Stimulated activated naive CD8-positive, alpha-beta T cell treated with anti-CD3 and anti-CD28 coated beads, Interleukin-15, Interleukin-2, amounts not matched to agents 100 U/mL and 50 U/mL, for 24 hours (primary cell): ENCODE measurements around the gene CHST3.

ENCODE experiments used
- ATAC-seq: fragments of 150-1000 bp; cut with Tn5 transposase; one replicate; pipeline ENCODE4 v1.10.0; 2021
- DNase-seq: peaks from one replicate; pipeline ENCODE4 v3.0.0; 2021

CHST3 gene

GRCh38 chr10:72010234-72010973, 46.2 kb downstream of the CHST3 start:
- DNase-seq (no peak), ATAC-seq (no peak)

- DNase-seq (no peak), ATAC-seq (no peak)
These were observed 46.8 kb downstream of the CHST3 start for GRCh38 chr10:72011016-72011415.

- no peak for ATAC-seq
- DNase-seq: no peak
These were observed 47.3 kb downstream of the CHST3 start for GRCh38 chr10:72011468-72011867.

GRCh38 chr10:72011976-72012512, 47.8 kb downstream of the CHST3 start:
- no peak for ATAC-seq
- DNase-seq: no peak

GRCh38 chr10:72012796-72013195, 48.6 kb downstream of the CHST3 start:
- DNase-seq (no peak), ATAC-seq (no peak)

- DNase-seq: no peak
- no peak for ATAC-seq
These were observed 49.2 kb downstream of the CHST3 start for GRCh38 chr10:72013202-72013945.

GRCh38 chr10:72014197-72014596, 50.0 kb downstream of the CHST3 start:
- DNase-seq (no peak), ATAC-seq (no peak)

GRCh38 chr10:72014785-72015480, 50.7 kb downstream of the CHST3 start:
- no peak for DNase-seq
- ATAC-seq: no peak

- ATAC-seq (no peak), DNase-seq (no peak)
These were observed 51.6 kb downstream of the CHST3 start for GRCh38 chr10:72015841-72016240.

- ATAC-seq (no peak), DNase-seq (no peak)
These were observed 52.6 kb downstream of the CHST3 start for GRCh38 chr10:72016608-72017300.

GRCh38 chr10:72019085-72019876, 55.1 kb downstream of the CHST3 start:
- ATAC-seq: no peak
- DNase-seq: no peak

- DNase-seq: no peak
- ATAC-seq: no peak
These were observed 57.0 kb downstream of the CHST3 start for GRCh38 chr10:72020914-72021809.

GRCh38 chr10:72022228-72022627, 58.0 kb downstream of the CHST3 start:
- no peak for DNase-seq
- no peak for ATAC-seq

- ATAC-seq (no peak), DNase-seq (no peak)
These were observed 60.4 kb downstream of the CHST3 start for GRCh38 chr10:72024596-72024995.

GRCh38 chr10:72025400-72025799, 61.2 kb downstream of the CHST3 start:
- DNase-seq: no peak
- no peak for ATAC-seq

GRCh38 chr10:72025832-72026231, 61.6 kb downstream of the CHST3 start:
- no peak for DNase-seq
- ATAC-seq: no peak

- DNase-seq (no peak), ATAC-seq (no peak)
These were observed 62.3 kb downstream of the CHST3 start for GRCh38 chr10:72026278-72027111.

- DNase-seq (no peak), ATAC-seq (peak; percentile 36)
These were observed 63.3 kb downstream of the CHST3 start for GRCh38 chr10:72027498-72027897.

- DNase-seq (no peak), ATAC-seq (no peak)
These were observed 65.2 kb downstream of the CHST3 start for GRCh38 chr10:72029414-72029813.
